Measurements from ENCODE around the gene BAIAP2L2. TPM values are rescaled to one million over a fixed set of nuclear protein-coding genes. Genes with fewer than 3 reads are reported as not detected.

The BAIAP2L2 gene
- total and polyA plus RNA-seq, 7 donors = 0.16 to 48.7 (median 0.71) TPM

GRCh38 chr22:38107692-38108515 is 2.6 kb downstream of the BAIAP2L2 start:
- H3K27ac ChIP-seq = no peak overlapping the region
- H3K4me1 ChIP-seq = no peaks in the 10 kb centered on the region
- DNase-seq = no peak
- no peak for TF ChIP-seq POLR2AphosphoS5 (IDR thresholded peaks at IDR 0.05)
- TF ChIP-seq CTCF (IDR thresholded peaks at IDR 0.05) = no peak
- TF ChIP-seq EP300 (IDR thresholded peaks at IDR 0.05) = no peak
- TF ChIP-seq POLR2A (IDR thresholded peaks at IDR 0.05) = no peak
- intact Hi-C loops (cut with DNase I) = no loop called here
- no peaks in the 10 kb centered on the region for H3K9me3 ChIP-seq
- H3K36me3 ChIP-seq = no peaks in the 10 kb centered on the region
- 12 to 67% methylated on average over 17 of the region's 17 CpGs for WGBS, 2 donors
- no peak overlapping the region for H3K4me3 ChIP-seq
- no peaks in the 10 kb centered on the region for H3K27me3 ChIP-seq

- no peaks in the 10 kb centered on the region for H3K36me3 ChIP-seq
- no peak overlapping the region for H3K4me3 ChIP-seq
- no peaks in the 10 kb centered on the region for H3K4me1 ChIP-seq
- H3K9me3 ChIP-seq = no peaks in the 10 kb centered on the region
- TF ChIP-seq CTCF (IDR thresholded peaks at IDR 0.05) (no peak), POLR2AphosphoS5 (IDR thresholded peaks at IDR 0.05) (no peak), EP300 (IDR thresholded peaks at IDR 0.05) (no peak), POLR2A (IDR thresholded peaks at IDR 0.05) (no peak)
- no peak overlapping the region for H3K27ac ChIP-seq
- intact Hi-C loops (cut with DNase I) = no loop called here
- DNase-seq = no peak
- 56 to 81% methylated on average over 17 of the region's 17 CpGs for WGBS, 2 donors
- H3K27me3 ChIP-seq = no peaks in the 10 kb centered on the region
Observed at GRCh38 chr22:38106814-38107578, 3.5 kb downstream of the BAIAP2L2 start.

DNA sequence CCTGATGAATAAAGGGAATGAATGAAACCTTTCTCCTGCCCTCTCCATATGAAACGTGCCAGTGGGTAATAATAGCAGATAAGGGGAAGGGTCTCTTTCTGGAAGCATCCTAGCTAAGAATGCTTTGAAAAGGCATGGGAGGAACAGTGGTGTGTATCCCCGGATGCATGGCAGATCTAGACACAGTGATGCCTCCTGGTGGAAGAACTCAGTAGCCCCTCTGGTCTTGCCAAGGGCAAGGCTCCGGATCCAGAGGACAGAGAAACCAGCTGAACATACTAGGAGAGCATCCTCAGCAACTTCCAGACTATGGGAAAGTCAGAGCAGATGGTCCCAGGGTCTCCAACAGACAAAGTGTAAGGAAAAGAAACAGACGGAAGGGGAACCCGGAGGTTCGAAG is 6.4 kb downstream of the BAIAP2L2 start:
- 80 to 89% methylated on average over 6 of the region's 6 CpGs for WGBS, 2 donors

DNA sequence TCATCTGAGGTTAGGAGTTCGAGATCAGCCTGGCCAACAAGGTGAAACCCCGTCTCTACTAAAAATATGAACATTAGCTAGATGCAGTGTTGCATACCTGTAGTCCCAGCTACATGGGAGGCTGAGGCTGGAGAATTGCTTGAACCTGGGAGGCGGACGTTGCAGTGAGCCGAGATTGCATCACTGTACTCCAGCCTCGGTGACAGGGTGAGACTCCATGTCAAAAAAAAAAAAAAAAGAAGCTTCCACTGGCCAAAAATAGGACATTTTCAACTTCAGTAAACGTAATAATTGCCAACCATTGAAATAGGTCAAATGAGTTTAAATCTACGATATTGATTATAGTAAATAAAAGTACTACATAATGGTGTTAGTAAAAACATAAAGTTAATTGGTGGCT is 6.8 kb downstream of the BAIAP2L2 start:
- no peak for DNase-seq
- intact Hi-C loops (cut with DNase I) = loop anchor here (5.0 kb wide), 2 partner anchors 36 to 51 kb away; no protein-coding TSS in a partner anchor
- H3K4me1 ChIP-seq = peaks cover 0 to 2% (median under 1%) of the 10 kb centered on the region in 4 donors
- WGBS, 2 donors = 75 to 82% methylated on average over 8 of the region's 8 CpGs
- no peaks in the 10 kb centered on the region for H3K27me3 ChIP-seq
- H3K27ac ChIP-seq = no peak overlapping the region
- no peak for TF ChIP-seq POLR2AphosphoS5 (IDR thresholded peaks at IDR 0.05)
- no peak for TF ChIP-seq POLR2A (IDR thresholded peaks at IDR 0.05)
- TF ChIP-seq CTCF (IDR thresholded peaks at IDR 0.05) = no peak
- no peak for TF ChIP-seq EP300 (IDR thresholded peaks at IDR 0.05)
- H3K9me3 ChIP-seq = no peaks in the 10 kb centered on the region
- H3K4me3 ChIP-seq = no peak overlapping the region
- no peaks in the 10 kb centered on the region for H3K36me3 ChIP-seq

More for the DNA sequence above, 6.4 kb downstream of the BAIAP2L2 start:
- intact Hi-C loops (cut with DNase I) = loop anchor here (5.0 kb wide), 2 partner anchors 37 to 52 kb away; no protein-coding TSS in a partner anchor
- H3K4me1 ChIP-seq = no peaks in the 10 kb centered on the region
- TF ChIP-seq EP300 (IDR thresholded peaks at IDR 0.05) (no peak), CTCF (IDR thresholded peaks at IDR 0.05) (peak; percentile 16 to 48 (median 36)), POLR2AphosphoS5 (IDR thresholded peaks at IDR 0.05) (no peak), POLR2A (IDR thresholded peaks at IDR 0.05) (no peak)
- DNase-seq = no peak
- no peak overlapping the region for H3K4me3 ChIP-seq
- H3K36me3 ChIP-seq = no peaks in the 10 kb centered on the region
- no peak overlapping the region for H3K27ac ChIP-seq
- H3K27me3 ChIP-seq = no peaks in the 10 kb centered on the region
- H3K9me3 ChIP-seq = no peaks in the 10 kb centered on the region
